Measurements from ENCODE around the gene MAP3K20.

Gene MAP3K20

DNA sequence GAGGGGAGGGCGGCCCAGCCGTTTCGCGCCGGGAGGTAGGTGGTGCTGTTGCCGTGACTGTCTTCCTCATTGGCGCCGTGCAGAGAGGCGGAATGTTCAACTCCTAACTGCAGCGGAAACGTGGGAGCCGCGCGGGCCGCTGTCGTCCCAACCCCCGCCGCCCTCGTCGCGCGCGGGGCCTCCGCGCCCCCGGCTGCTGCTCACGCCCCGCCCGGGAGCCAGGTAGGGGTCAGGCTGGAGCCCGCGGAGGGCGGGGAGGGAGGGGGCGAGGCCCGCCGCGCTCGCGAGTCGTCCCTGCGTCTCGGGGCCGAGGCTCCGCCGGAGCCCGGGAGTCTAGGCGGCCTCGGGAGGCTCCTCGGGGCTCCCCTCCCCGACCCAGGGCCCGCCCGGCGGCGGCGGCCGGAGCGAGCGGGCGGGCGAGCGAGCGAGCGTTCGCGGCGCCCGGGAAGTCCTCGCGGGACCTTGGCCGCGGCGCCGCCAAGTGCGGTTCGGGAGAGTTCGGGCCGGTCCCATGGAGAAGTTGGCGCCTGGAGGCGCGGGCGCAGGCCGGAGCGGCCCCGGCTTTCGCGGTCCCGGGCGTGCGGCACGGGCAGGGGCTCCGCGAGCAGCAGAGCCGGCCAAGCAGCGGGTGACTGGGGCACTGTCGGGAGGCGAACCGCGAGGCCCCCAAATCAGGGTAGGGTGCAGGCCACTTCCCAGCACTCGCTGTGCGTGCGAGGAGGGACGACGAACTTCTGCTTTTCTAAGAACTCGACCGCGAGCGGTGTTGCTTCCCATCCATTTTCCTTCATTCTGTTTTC lies at the start of gene MAP3K20:
MAP3K20 (plus strand) TSS at position 66 of the 800 bp plus-strand sequence. CDS start 15,186 bp downstream, outside the sequence.
- peak within 1 kb of the TSS; percentile 73 for H3K9ac ChIP-seq (ENCODE audit: low read length)
- peaks cover 4% of the 10 kb centered on the region; the same call in 1 of the 2 replicates for H3K4me1 ChIP-seq (ENCODE audit: control insufficient read depth, insufficient read depth, low read length)
- peak within 1 kb of the TSS; percentile 76 for H3K4me3 ChIP-seq (ENCODE audit: low read depth, low read length)
- H3K36me3 ChIP-seq (ENCODE audit: control insufficient read depth, insufficient read depth, low read length), result no peaks in the 10 kb centered on the region
- peaks cover 8% of the 10 kb centered on the region; the same call in 1 of the 2 replicates for H3K27me3 ChIP-seq (ENCODE audit: control insufficient read depth, insufficient read depth, low read length)
- no peak within 1 kb of the TSS; the same call in 1 of the 2 replicates for H3K27ac ChIP-seq (ENCODE audit: low read depth, low read length)
- H3K9me3 ChIP-seq (ENCODE audit: control insufficient read depth, insufficient read depth, low read depth, low read length), result 0 out of 2 replicates have a peak, but pooled peaks cover 2% of the 10 kb centered on the region

DNA sequence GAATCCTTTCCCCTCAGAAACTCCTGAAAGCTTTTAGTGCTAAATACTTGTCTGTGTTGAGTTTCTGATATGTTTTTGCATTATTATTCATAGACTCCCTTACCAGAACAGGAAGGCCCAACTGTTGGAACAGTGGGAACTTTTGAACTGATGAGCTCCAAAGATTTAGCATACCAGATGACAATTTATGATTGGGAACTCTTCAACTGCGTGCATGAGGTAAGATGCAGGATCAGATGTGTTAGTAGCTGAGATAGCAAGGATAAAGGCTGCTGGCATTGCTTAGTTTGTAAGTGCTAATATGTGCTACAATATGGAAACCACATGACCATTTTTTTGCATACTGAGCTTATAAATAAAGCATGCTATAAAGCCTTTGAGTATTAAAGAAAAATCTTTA lies 49.2 kb upstream of the MAP3K20 start:
- no peak overlapping the region for H3K27ac ChIP-seq (ENCODE audit: low read depth, low read length)
- no peaks in the 10 kb centered on the region for H3K9me3 ChIP-seq (ENCODE audit: control insufficient read depth, insufficient read depth, low read depth, low read length)
- no peak overlapping the region for H3K4me3 ChIP-seq (ENCODE audit: low read depth, low read length)
- H3K36me3 ChIP-seq (ENCODE audit: control insufficient read depth, insufficient read depth, low read length), result no peaks in the 10 kb centered on the region
- no peak overlapping the region for H3K9ac ChIP-seq (ENCODE audit: low read length)
- H3K4me1 ChIP-seq (ENCODE audit: control insufficient read depth, insufficient read depth, low read length), result no peaks in the 10 kb centered on the region
- H3K27me3 ChIP-seq (ENCODE audit: control insufficient read depth, insufficient read depth, low read length), result no peaks in the 10 kb centered on the region

DNA sequence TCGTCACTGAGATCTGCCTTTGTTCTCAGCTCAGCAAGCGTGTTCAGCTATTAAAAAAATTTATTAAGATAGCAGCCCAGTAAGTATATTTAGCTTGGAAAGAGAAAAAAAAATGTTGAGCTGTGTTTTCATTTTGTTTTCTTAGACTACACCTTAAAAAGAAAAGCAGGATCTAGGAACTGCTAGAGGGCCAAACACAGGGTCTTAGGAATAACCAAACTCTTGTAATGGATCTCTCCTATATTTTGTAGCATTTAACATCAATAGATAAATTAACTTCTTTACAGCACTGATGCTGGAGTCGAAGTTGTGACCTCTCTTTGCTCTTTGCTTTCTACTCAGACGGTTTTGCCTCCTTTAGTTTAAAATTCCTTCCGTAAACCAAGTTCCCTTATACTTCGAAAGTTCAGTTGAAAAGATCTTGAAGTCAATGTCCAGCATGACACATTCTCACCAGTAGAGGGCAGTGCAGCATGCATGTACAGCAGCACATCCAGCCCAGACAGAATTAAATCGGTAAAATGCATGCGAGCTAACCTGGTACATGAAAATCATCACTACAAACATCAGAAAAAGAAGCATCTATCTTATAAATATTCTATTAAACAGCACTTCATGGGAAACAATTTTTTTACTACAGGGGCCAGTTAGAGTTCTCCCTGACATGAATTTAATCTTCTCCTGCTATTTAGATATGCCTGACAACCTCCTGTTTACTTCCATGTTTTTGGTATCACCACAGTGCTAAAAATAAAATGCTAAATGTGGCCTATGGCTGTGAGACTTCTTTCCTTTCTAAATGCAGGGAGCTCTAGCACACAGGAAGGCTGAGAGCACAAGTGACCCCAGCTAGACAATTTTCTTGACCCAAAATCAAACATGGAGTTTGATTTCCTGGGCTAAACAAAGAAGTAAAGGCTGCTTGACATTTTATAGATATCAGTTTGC lies 48.2 kb upstream of the MAP3K20 start:
- Histone ChIP-seq H3K27ac (ENCODE audit: low read depth, low read length) (no peak overlapping the region), H3K9me3 (ENCODE audit: control insufficient read depth, insufficient read depth, low read depth, low read length) (no peaks in the 10 kb centered on the region), H3K9ac (ENCODE audit: low read length) (no peak overlapping the region), H3K4me3 (ENCODE audit: low read depth, low read length) (no peak overlapping the region), H3K36me3 (ENCODE audit: control insufficient read depth, insufficient read depth, low read length) (no peaks in the 10 kb centered on the region), H3K27me3 (ENCODE audit: control insufficient read depth, insufficient read depth, low read length) (no peaks in the 10 kb centered on the region), H3K4me1 (ENCODE audit: control insufficient read depth, insufficient read depth, low read length) (no peaks in the 10 kb centered on the region)

DNA sequence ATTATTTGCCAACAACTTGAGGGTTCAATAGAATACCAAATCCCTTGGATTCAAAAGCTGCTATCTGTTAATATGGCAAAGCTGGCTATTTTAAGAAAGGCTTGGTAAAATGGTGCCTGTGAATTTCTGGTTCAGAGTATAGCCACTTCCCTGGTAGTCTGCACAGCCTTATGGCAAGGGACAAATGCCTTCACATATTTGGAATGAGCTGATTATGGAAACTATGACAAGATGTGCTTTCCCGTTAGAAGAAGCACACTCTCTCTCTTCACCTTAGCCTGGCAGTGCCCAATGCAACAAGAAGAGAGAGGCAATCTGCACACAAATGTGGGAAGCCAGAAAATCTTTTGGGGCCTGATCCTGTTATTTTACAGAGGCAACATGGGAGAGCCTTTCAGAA lies 47.5 kb upstream of the MAP3K20 start:
- Histone ChIP-seq H3K9me3 (ENCODE audit: control insufficient read depth, insufficient read depth, low read depth, low read length) (no peaks in the 10 kb centered on the region), H3K27me3 (ENCODE audit: control insufficient read depth, insufficient read depth, low read length) (no peaks in the 10 kb centered on the region), H3K4me3 (ENCODE audit: low read depth, low read length) (no peak overlapping the region), H3K4me1 (ENCODE audit: control insufficient read depth, insufficient read depth, low read length) (no peaks in the 10 kb centered on the region), H3K36me3 (ENCODE audit: control insufficient read depth, insufficient read depth, low read length) (no peaks in the 10 kb centered on the region), H3K9ac (ENCODE audit: low read length) (no peak overlapping the region), H3K27ac (ENCODE audit: low read depth, low read length) (no peak overlapping the region)

DNA sequence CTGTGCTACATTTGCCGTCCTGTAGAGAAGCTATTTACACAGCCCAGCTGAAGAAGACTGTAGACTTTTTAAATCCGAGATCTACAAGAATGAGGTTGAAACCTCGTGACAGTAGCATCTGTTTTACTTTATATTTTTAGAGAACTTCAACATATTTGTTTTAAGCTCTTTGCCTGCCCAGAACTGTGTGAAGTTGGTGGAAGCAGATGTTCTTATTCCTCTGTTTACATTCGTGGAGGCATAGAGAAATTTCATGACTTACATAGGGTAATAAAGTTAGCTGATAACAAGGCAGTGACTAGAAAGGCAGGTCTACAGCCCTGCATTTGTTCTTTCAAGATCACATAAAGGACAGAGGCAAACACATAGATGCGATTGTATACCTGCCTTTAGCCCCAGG lies 47.0 kb upstream of the MAP3K20 start:
- H3K27me3 ChIP-seq (ENCODE audit: control insufficient read depth, insufficient read depth, low read length), result no peaks in the 10 kb centered on the region
- H3K9ac ChIP-seq (ENCODE audit: low read length), result no peak overlapping the region
- H3K4me1 ChIP-seq (ENCODE audit: control insufficient read depth, insufficient read depth, low read length), result no peaks in the 10 kb centered on the region
- H3K27ac ChIP-seq (ENCODE audit: low read depth, low read length), result no peak overlapping the region
- no peaks in the 10 kb centered on the region for H3K9me3 ChIP-seq (ENCODE audit: control insufficient read depth, insufficient read depth, low read depth, low read length)
- no peaks in the 10 kb centered on the region for H3K36me3 ChIP-seq (ENCODE audit: control insufficient read depth, insufficient read depth, low read length)
- no peak overlapping the region for H3K4me3 ChIP-seq (ENCODE audit: low read depth, low read length)

DNA sequence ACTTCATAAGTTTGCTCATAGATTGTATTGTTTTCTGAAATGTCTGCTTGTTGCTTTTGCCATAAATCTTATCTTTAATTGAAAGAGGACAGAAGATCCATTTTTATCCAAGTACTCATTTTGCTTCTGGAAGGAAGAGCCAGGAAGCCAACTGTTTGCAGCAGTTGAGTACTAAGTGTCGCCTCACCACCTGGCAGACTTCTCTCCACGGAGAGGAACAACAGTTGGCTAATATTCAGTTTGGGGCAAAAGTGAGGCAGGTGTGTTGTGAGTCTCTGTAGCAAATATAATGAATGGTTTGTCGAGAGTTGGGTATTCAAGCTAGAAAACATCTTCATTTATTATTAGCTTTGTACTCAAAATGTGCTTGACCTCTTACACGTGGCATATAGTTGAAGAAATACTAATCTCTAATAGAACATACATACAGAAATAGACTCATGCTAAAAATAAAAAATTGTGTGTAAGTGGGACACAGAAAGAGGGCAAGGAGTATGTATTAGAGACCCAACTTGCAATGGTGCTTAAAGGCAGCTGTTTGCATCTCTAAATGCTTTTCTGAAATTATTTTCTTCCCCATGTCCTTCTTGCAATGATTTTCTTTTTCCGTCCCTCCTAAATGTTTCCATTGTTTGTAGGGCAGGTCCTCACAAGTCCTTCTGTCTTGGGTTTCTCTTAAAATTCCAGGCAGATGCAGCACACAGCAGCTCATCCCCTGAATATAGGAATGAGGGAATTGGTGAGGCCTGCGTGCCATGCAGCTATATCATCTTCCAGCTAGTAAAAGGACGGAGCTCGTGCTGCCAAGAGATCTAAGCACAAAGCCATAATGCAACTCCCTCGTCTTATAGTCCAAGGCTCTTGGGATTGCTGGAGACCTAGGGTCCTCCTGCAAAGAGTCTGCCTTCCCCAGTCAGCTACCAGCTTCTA lies 44.8 kb upstream of the MAP3K20 start:
- Histone ChIP-seq H3K4me3 (ENCODE audit: low read depth, low read length) (no peak overlapping the region), H3K4me1 (ENCODE audit: control insufficient read depth, insufficient read depth, low read length) (no peaks in the 10 kb centered on the region), H3K9ac (ENCODE audit: low read length) (no peak overlapping the region), H3K27ac (ENCODE audit: low read depth, low read length) (no peak overlapping the region), H3K9me3 (ENCODE audit: control insufficient read depth, insufficient read depth, low read depth, low read length) (no peaks in the 10 kb centered on the region), H3K36me3 (ENCODE audit: control insufficient read depth, insufficient read depth, low read length) (no peaks in the 10 kb centered on the region), H3K27me3 (ENCODE audit: control insufficient read depth, insufficient read depth, low read length) (no peaks in the 10 kb centered on the region)

DNA sequence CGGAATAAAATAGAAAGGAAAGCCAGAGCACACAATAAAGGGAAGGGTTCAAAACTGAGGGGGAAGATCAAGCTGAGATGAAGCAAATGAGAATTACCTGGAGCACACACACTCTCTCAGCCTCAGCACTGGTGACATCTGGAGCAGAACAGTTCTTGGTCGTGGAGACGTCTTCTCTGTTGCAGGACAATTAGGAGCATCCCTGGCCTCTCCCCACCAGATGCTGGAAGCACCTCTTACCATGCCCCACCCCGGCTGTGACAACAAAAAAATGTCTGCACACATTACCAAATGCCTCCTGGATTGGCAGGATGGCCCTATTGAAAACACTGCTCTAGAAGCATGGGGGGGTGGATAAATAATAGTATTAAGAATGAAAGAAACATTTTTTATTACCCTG lies 43.6 kb upstream of the MAP3K20 start:
- Histone ChIP-seq H3K4me3 (ENCODE audit: low read depth, low read length) (no peak overlapping the region), H3K4me1 (ENCODE audit: control insufficient read depth, insufficient read depth, low read length) (no peaks in the 10 kb centered on the region), H3K9me3 (ENCODE audit: control insufficient read depth, insufficient read depth, low read depth, low read length) (no peaks in the 10 kb centered on the region), H3K27me3 (ENCODE audit: control insufficient read depth, insufficient read depth, low read length) (no peaks in the 10 kb centered on the region), H3K9ac (ENCODE audit: low read length) (no peak overlapping the region), H3K36me3 (ENCODE audit: control insufficient read depth, insufficient read depth, low read length) (no peaks in the 10 kb centered on the region), H3K27ac (ENCODE audit: low read depth, low read length) (no peak overlapping the region)

DNA sequence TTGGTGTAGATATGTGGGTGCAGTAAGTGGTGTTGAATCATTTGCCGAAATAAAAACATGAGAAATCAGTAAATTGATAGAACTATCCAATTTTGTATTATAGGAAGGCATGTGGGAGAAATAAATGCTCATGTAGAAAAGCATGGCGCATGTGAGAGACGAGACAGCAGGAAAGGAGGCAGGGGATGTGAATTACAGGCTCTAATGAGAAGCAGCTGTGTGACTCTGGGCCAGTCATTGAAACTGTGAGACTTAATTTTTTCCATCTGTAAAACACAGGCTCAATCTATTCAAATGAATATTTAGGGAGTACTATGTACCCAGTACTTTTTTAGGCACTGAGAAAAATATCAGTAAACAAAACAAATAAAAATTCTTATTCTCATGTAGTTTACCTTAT lies 42.6 kb upstream of the MAP3K20 start:
- no peaks in the 10 kb centered on the region for H3K4me1 ChIP-seq (ENCODE audit: control insufficient read depth, insufficient read depth, low read length)
- H3K9ac ChIP-seq (ENCODE audit: low read length), result no peak overlapping the region
- no peak overlapping the region for H3K27ac ChIP-seq (ENCODE audit: low read depth, low read length)
- H3K27me3 ChIP-seq (ENCODE audit: control insufficient read depth, insufficient read depth, low read length), result no peaks in the 10 kb centered on the region
- H3K36me3 ChIP-seq (ENCODE audit: control insufficient read depth, insufficient read depth, low read length), result no peaks in the 10 kb centered on the region
- no peak overlapping the region for H3K4me3 ChIP-seq (ENCODE audit: low read depth, low read length)
- H3K9me3 ChIP-seq (ENCODE audit: control insufficient read depth, insufficient read depth, low read depth, low read length), result no peaks in the 10 kb centered on the region

DNA sequence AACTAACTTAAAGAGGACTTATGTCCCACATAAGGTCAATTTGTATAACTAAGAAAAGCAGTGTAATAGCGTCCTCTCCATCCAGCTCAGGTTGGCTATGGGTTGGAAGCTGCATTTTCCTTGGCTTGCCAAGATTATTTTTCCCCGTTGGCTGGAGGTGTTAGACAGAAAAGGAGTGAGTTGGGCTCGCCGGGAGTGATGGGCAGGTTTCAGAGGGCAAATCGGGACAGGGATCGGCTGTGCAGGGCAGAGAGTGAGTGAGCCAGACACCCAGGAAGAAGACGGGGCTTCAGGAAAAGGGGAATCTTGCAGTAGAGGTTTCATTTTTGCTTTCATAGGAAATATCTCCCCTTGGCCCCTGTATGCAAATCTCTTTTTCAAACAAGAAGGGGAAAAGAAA lies 41.5 kb upstream of the MAP3K20 start:
- H3K9me3 ChIP-seq (ENCODE audit: control insufficient read depth, insufficient read depth, low read depth, low read length), result no peaks in the 10 kb centered on the region
- no peak overlapping the region for H3K9ac ChIP-seq (ENCODE audit: low read length)
- H3K36me3 ChIP-seq (ENCODE audit: control insufficient read depth, insufficient read depth, low read length), result no peaks in the 10 kb centered on the region
- H3K27me3 ChIP-seq (ENCODE audit: control insufficient read depth, insufficient read depth, low read length), result no peaks in the 10 kb centered on the region
- H3K4me1 ChIP-seq (ENCODE audit: control insufficient read depth, insufficient read depth, low read length), result no peaks in the 10 kb centered on the region
- H3K27ac ChIP-seq (ENCODE audit: low read depth, low read length), result no peak overlapping the region
- H3K4me3 ChIP-seq (ENCODE audit: low read depth, low read length), result no peak overlapping the region

DNA sequence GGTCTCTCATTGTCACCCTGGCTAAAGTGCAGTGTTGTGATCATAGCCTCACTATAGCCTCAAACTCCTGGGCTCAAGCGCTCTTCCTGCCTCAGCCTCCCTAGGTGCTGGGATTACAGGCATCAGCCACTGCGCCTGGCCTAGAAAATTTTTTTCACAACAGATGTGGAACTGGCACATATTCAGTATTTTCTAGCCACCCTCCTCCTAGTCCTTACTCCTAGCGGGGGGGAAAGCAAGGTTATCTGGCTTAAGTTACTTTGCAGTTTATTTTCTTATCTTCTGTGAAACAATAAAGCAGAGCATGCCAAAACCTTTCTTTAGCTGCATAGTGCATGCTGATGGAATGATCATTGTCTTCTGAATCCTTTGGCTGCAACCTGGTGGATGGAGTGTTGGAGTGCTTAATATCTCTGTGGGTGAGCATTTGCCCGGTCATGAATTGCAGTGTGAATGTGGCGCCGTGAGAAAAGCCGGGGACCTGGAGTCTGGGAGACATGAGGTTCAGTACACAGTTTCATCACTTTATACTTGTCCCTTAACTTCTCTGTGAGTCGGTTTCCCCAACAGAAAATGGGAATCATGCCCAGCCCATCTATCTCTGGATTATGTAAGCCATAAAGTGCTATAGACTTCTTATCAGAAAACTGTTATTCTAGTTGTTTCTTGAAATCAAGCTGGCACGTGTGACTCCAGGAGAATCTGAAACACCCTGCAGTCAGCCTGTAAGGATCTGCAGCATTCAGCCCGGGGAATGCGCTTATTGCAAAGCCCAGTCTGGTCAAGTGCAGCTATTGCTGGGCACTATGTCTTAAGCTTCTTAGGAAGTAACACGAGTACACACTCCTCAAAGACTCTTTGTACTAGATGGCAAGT lies 38.2 kb upstream of the MAP3K20 start:
- Histone ChIP-seq H3K4me1 (ENCODE audit: control insufficient read depth, insufficient read depth, low read length) (no peaks in the 10 kb centered on the region), H3K27ac (ENCODE audit: low read depth, low read length) (no peak overlapping the region), H3K4me3 (ENCODE audit: low read depth, low read length) (no peak overlapping the region), H3K9me3 (ENCODE audit: control insufficient read depth, insufficient read depth, low read depth, low read length) (no peaks in the 10 kb centered on the region), H3K27me3 (ENCODE audit: control insufficient read depth, insufficient read depth, low read length) (no peaks in the 10 kb centered on the region), H3K9ac (ENCODE audit: low read length) (no peak overlapping the region), H3K36me3 (ENCODE audit: control insufficient read depth, insufficient read depth, low read length) (no peaks in the 10 kb centered on the region)
